Measurements from ENCODE around the gene KRT78.

The KRT78 gene

GRCh38 chr12:52794479-52795331 lies 54.1 kb downstream of the KRT78 start:
- DNase-seq, result no peak

GRCh38 chr12:52792185-52793029 lies 56.4 kb downstream of the KRT78 start:
- no peak for DNase-seq

GRCh38 chr12:52791271-52792184 lies 57.3 kb downstream of the KRT78 start:
- DNase-seq, result no peak

- DNase-seq, result no peak
These were observed 58.1 kb downstream of the KRT78 start for GRCh38 chr12:52790427-52791270.

- no peak for DNase-seq
These were observed 59.0 kb downstream of the KRT78 start for GRCh38 chr12:52789637-52790426.

- no peak for DNase-seq
These were observed 59.7 kb downstream of the KRT78 start for GRCh38 chr12:52788876-52789636.

- no peak for DNase-seq
These were observed 60.5 kb downstream of the KRT78 start for GRCh38 chr12:52788192-52788875.

Data from activated CD4-positive, alpha-beta T cell treated with anti-CD3 and anti-CD28 coated beads for 1 hour (primary cell).